ENCODE measurements around the gene ITK.

ITK gene

GRCh38 chr5:157269761-157270272, 89.2 kb downstream of the ITK start:
- H3K36me3 ChIP-seq (ENCODE audit: insufficient read depth, low read length) = no peaks in the 10 kb centered on the region
- no peak overlapping the region for H3K27ac ChIP-seq
- no peaks in the 10 kb centered on the region; the same call in 1 of the 2 replicates for H3K9me3 ChIP-seq (ENCODE audit: low read depth, low read length)
- no peak overlapping the region for H3K9ac ChIP-seq (ENCODE audit: insufficient read length)
- no peak overlapping the region for H3K4me3 ChIP-seq
- no peak for DNase-seq (ENCODE audit: low read depth, low spot score)
- TF ChIP-seq EZH2 (IDR thresholded peaks at IDR 0.05) (no peak), POLR2AphosphoS5 (IDR thresholded peaks at IDR 0.05; ENCODE audit: borderline replicate concordance, low read depth, low read length) (no peak), FOXP2 (optimal IDR thresholded peaks at IDR 0.05; ENCODE audit: control extremely low read depth, extremely low read length, insufficient read depth) (no peak)

GRCh38 chr5:157270771-157271170, 90.1 kb downstream of the ITK start:
- H3K4me3 ChIP-seq = no peak overlapping the region
- no peaks in the 10 kb centered on the region; the same call in 1 of the 2 replicates for H3K9me3 ChIP-seq (ENCODE audit: low read depth, low read length)
- H3K36me3 ChIP-seq (ENCODE audit: insufficient read depth, low read length) = no peaks in the 10 kb centered on the region
- TF ChIP-seq FOXP2 (optimal IDR thresholded peaks at IDR 0.05; ENCODE audit: control extremely low read depth, extremely low read length, insufficient read depth) (no peak), EZH2 (IDR thresholded peaks at IDR 0.05) (no peak), POLR2AphosphoS5 (IDR thresholded peaks at IDR 0.05; ENCODE audit: borderline replicate concordance, low read depth, low read length) (no peak)
- no peak for DNase-seq (ENCODE audit: low read depth, low spot score)
- no peak overlapping the region for H3K27ac ChIP-seq
- H3K9ac ChIP-seq (ENCODE audit: insufficient read length) = no peak overlapping the region

- Histone ChIP-seq H3K4me3 (no peak overlapping the region), H3K9me3 (ENCODE audit: low read depth, low read length) (no peaks in the 10 kb centered on the region; the same call in 1 of the 2 replicates), H3K36me3 (ENCODE audit: insufficient read depth, low read length) (no peaks in the 10 kb centered on the region), H3K27ac (peak overlapping the region; percentile 26; the same call in 1 of the 2 replicates), H3K9ac (ENCODE audit: insufficient read length) (peak overlapping the region; percentile 30)
- DNase-seq (ENCODE audit: low read depth, low spot score) = no peak
- TF ChIP-seq POLR2AphosphoS5 (IDR thresholded peaks at IDR 0.05; ENCODE audit: borderline replicate concordance, low read depth, low read length) (no peak), FOXP2 (optimal IDR thresholded peaks at IDR 0.05; ENCODE audit: control extremely low read depth, extremely low read length, insufficient read depth) (no peak), EZH2 (IDR thresholded peaks at IDR 0.05) (no peak)
Measured at GRCh38 chr5:157271740-157272271, 91.2 kb downstream of the ITK start.

GRCh38 chr5:157273131-157273556, 92.5 kb downstream of the ITK start:
- Histone ChIP-seq H3K4me3 (no peak overlapping the region), H3K9me3 (ENCODE audit: low read depth, low read length) (no peaks in the 10 kb centered on the region; the same call in 1 of the 2 replicates), H3K27ac (no peak overlapping the region), H3K9ac (ENCODE audit: insufficient read length) (no peak overlapping the region), H3K36me3 (ENCODE audit: insufficient read depth, low read length) (no peaks in the 10 kb centered on the region)
- no peak for DNase-seq (ENCODE audit: low read depth, low spot score)
- no peak for TF ChIP-seq EZH2 (IDR thresholded peaks at IDR 0.05)
- TF ChIP-seq POLR2AphosphoS5 (IDR thresholded peaks at IDR 0.05; ENCODE audit: borderline replicate concordance, low read depth, low read length) = no peak
- no peak for TF ChIP-seq FOXP2 (optimal IDR thresholded peaks at IDR 0.05; ENCODE audit: control extremely low read depth, extremely low read length, insufficient read depth)

- Histone ChIP-seq H3K9me3 (ENCODE audit: low read depth, low read length) (no peaks in the 10 kb centered on the region; the same call in 1 of the 2 replicates), H3K36me3 (ENCODE audit: insufficient read depth, low read length) (no peaks in the 10 kb centered on the region), H3K4me3 (no peak overlapping the region), H3K9ac (ENCODE audit: insufficient read length) (no peak overlapping the region), H3K27ac (no peak overlapping the region)
- no peak for DNase-seq (ENCODE audit: low read depth, low spot score)
- no peak for TF ChIP-seq EZH2 (IDR thresholded peaks at IDR 0.05)
Measured at GRCh38 chr5:157275403-157275802, 94.8 kb downstream of the ITK start.

- no peak overlapping the region for H3K27ac ChIP-seq
- no peaks in the 10 kb centered on the region for H3K36me3 ChIP-seq (ENCODE audit: insufficient read depth, low read length)
Measured at GRCh38 chr5:157278319-157279037, 97.8 kb downstream of the ITK start.

GRCh38 chr5:157279605-157280239, 99.1 kb downstream of the ITK start:
- Histone ChIP-seq H3K9me3 (ENCODE audit: low read depth, low read length) (no peaks in the 10 kb centered on the region), H3K4me3 (no peak overlapping the region), H3K36me3 (ENCODE audit: insufficient read depth, low read length) (no peaks in the 10 kb centered on the region), H3K27ac (no peak overlapping the region), H3K9ac (ENCODE audit: insufficient read length) (no peak overlapping the region)
- TF ChIP-seq EZH2 (IDR thresholded peaks at IDR 0.05) = no peak
- no peak for TF ChIP-seq FOXP2 (optimal IDR thresholded peaks at IDR 0.05; ENCODE audit: control extremely low read depth, extremely low read length, insufficient read depth)
- TF ChIP-seq POLR2AphosphoS5 (IDR thresholded peaks at IDR 0.05; ENCODE audit: borderline replicate concordance, low read depth, low read length) = no peak
- no peak for DNase-seq (ENCODE audit: low read depth, low spot score)

More at GRCh38 chr5:157278319-157279037, 97.8 kb downstream of the ITK start:
- TF ChIP-seq FOXP2 (optimal IDR thresholded peaks at IDR 0.05; ENCODE audit: control extremely low read depth, extremely low read length, insufficient read depth) = no peak
- no peak for TF ChIP-seq POLR2AphosphoS5 (IDR thresholded peaks at IDR 0.05; ENCODE audit: borderline replicate concordance, low read depth, low read length)
- no peak for TF ChIP-seq EZH2 (IDR thresholded peaks at IDR 0.05)
- no peak overlapping the region for H3K9ac ChIP-seq (ENCODE audit: insufficient read length)
- no peak for DNase-seq (ENCODE audit: low read depth, low spot score)
- H3K9me3 ChIP-seq (ENCODE audit: low read depth, low read length) = no peaks in the 10 kb centered on the region; the same call in 1 of the 2 replicates
- no peak overlapping the region for H3K4me3 ChIP-seq

- Histone ChIP-seq H3K4me3 (no peak overlapping the region), H3K9me3 (ENCODE audit: low read depth, low read length) (no peaks in the 10 kb centered on the region), H3K9ac (ENCODE audit: insufficient read length) (no peak overlapping the region), H3K27ac (no peak overlapping the region), H3K36me3 (ENCODE audit: insufficient read depth, low read length) (no peaks in the 10 kb centered on the region)
- TF ChIP-seq EZH2 (IDR thresholded peaks at IDR 0.05) = no peak
- no peak for TF ChIP-seq FOXP2 (optimal IDR thresholded peaks at IDR 0.05; ENCODE audit: control extremely low read depth, extremely low read length, insufficient read depth)
- TF ChIP-seq POLR2AphosphoS5 (IDR thresholded peaks at IDR 0.05; ENCODE audit: borderline replicate concordance, low read depth, low read length) = no peak
- no peak for DNase-seq (ENCODE audit: low read depth, low spot score)
Measured at GRCh38 chr5:157280927-157281326, 100.3 kb downstream of the ITK start.
